Activated T-helper 1 cell treated with anti-CD3 and anti-CD28 coated beads, Interleukin-12 subunit alpha, Interleukin-12 subunit beta, Interleukin-2, Interleukin-4 antibody, amounts not matched to agents 30 ng/mL and 10 ng/mL and 1 ng/mL, durations not matched to agents 14 hours and 24 hours and 36 hours (primary cell): Measurements from ENCODE around the gene MAP7. TPM values are rescaled to one million over a fixed set of nuclear protein-coding genes. Genes with fewer than 3 reads are reported as not detected.

Source experiments
- DNase-seq: peaks from one replicate; pipeline ENCODE4 v3.0.0; 2021; ENCODE audit warnings: low spot score
- H3K27ac Mint-ChIP-seq: one replicate; pipeline ENCODE4 v1.8.0; 2021; ENCODE audit warnings: mild to moderate bottlenecking, mixed read lengths
- H3K27me3 Mint-ChIP-seq: one replicate; pipeline ENCODE4 v1.8.0; 2022; ENCODE audit warnings: mild to moderate bottlenecking, moderate library complexity, mixed read lengths; ENCODE audit not compliant: insufficient read depth
- H3K36me3 Mint-ChIP-seq: one replicate; pipeline ENCODE4 v1.8.0; 2021; ENCODE audit warnings: low read depth, mixed read lengths
- H3K4me1 Mint-ChIP-seq: one replicate; pipeline ENCODE4 v1.8.0; 2021; ENCODE audit warnings: low read depth, mixed read lengths
- H3K4me3 Mint-ChIP-seq: one replicate; pipeline ENCODE4 v1.8.0; 2021; ENCODE audit warnings: mild to moderate bottlenecking, moderate library complexity, mixed read lengths
- H3K9me3 Mint-ChIP-seq: one replicate; pipeline ENCODE4 v1.8.0; 2021; ENCODE audit warnings: mixed read lengths
- intact Hi-C: fragments of 100-400 bp; cut with micrococcal nuclease; formaldehyde crosslinking; loops from one replicate; pipeline ENCODE4 v1.15.1; 2024
- total RNA-seq: library from RNA; stranded (reverse); gene quantifications from 2 replicates; pipeline ENCODE4 v1.2.3, GENCODE V29; 2022

MAP7 gene
- total RNA-seq, 1 donor from 2014 or later, result 2.3 TPM

DNA sequence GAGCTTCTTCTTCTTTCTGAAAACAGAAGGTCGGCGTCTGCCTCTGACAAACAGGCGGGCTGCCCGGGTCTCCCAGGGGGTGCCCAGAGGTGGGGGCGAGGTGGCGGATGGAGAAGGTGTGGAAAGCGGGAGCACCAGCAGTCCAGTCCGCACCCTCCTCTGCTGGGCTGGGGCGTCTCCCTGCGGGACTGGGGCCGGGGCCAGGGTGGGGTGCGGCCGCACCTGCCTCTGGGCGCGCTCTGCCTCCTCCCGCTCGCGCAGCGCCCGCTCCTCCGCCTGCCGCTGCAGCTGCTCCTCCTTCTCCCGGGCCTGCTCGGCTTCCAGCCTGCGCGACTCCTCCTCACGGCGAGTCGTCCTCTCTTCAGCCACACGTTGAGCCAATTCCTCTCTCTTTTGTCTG, 189.4 kb downstream of the MAP7 start:
- Mint-ChIP-seq H3K36me3 (no peaks in the 10 kb centered on the region), H3K4me3 (no peak overlapping the region), H3K27ac (no peak overlapping the region), H3K27me3 (peaks cover 7% of the 10 kb centered on the region), H3K9me3 (no peaks in the 10 kb centered on the region), H3K4me1 (peaks cover 2% of the 10 kb centered on the region)
- intact Hi-C loops, result no loop called here
- DNase-seq, result no peak

DNA sequence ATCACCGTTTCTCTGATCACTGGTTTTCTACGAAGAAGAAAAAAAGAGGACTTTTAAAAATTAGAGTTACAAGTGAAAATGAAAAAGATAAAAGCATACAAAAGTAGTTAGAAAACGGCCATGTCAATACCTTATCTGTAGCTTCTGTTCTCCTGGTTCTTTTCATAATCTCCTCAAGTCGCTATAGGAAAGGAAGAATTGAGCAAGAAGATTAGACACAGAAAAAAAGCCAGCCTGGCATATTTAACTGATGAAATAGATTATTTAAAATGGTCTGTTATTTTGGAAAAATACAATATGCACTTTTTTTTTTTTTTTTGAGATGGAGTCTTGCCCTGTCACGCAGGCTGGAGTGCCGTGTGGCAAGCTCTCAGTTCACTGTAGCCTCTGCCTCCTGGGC, 190.4 kb downstream of the MAP7 start:
- Mint-ChIP-seq H3K27ac (no peak overlapping the region), H3K36me3 (no peaks in the 10 kb centered on the region), H3K4me3 (no peak overlapping the region), H3K4me1 (no peaks in the 10 kb centered on the region), H3K9me3 (no peaks in the 10 kb centered on the region), H3K27me3 (peaks cover 7% of the 10 kb centered on the region)
- intact Hi-C loops, result no loop called here
- DNase-seq, result no peak

DNA sequence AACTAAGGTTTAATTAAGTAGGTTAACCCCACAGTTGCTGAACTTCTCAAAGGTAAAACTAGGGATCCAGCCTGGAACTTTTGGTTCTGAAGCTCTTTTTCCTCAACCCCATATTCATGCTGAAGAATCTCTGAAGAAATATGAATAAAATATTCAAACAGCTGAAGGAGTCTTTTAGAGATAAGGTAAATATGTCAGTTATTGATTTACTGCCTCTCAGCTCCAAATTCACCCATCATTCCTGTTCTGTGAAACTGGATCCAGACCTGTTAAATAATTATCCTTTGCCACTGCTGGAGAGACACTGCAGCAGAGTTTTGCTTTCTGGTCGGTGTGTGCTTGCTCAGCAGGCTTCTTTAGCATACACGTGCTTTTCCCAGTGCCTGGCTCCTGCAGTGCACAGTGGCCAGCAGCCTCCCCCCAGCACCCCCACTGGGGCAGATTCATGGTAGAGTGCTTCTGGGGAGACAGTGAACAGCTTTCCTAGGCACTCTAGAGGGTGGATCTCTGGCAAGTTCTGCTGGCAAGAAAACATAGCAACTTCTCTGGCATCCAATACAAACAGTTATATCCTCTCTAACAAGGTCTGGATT, 198.6 kb downstream of the MAP7 start:
- Mint-ChIP-seq H3K9me3 (no peaks in the 10 kb centered on the region), H3K4me3 (no peak overlapping the region), H3K4me1 (no peaks in the 10 kb centered on the region), H3K27ac (no peak overlapping the region), H3K36me3 (no peaks in the 10 kb centered on the region), H3K27me3 (peaks cover 12% of the 10 kb centered on the region)
- intact Hi-C loops, result no loop called here
- no peak for DNase-seq

DNA sequence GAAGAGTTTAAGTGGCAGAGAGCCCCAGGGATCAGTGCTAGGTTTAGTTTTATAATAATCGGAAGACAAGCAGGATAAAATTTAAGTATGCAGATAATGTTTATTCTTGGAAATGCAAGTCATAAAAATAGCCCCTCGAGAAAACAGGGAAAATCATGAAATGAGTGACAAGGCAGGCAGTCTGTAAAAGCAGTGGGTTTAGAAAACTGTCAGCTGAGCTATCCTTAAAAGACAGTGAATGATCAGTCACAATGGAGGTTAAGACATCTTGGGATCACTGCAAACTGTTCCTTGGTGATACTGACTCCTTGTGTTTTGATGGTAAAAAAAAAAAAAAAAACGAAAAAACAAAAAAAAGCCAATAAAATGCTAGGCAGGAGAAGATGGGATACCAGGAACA, 199.3 kb downstream of the MAP7 start:
- Mint-ChIP-seq H3K9me3 (no peaks in the 10 kb centered on the region), H3K4me1 (no peaks in the 10 kb centered on the region), H3K36me3 (no peaks in the 10 kb centered on the region), H3K27ac (no peak overlapping the region), H3K27me3 (peaks cover 9% of the 10 kb centered on the region), H3K4me3 (no peak overlapping the region)
- intact Hi-C loops, result no loop called here
- no peak for DNase-seq

DNA sequence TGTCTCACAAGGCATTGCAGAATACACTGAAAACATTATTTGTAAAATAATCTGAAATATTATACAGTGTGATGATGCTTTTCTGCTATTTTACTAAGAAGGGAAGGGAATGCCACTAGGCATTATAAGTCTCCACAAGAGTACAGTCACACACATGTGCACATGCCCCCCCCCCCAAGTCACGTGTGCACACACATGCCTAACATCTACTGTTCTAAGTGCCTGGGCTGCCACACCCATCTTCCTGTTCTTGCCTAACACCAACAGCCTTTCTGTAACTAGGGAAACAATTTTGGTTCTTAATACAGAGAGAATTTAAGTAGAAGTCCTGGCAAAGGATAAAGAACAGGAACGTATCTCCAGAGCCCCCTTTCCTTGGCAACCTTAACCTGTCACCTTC, 202.4 kb downstream of the MAP7 start:
- Mint-ChIP-seq H3K36me3 (no peaks in the 10 kb centered on the region), H3K27ac (no peak overlapping the region), H3K4me1 (no peaks in the 10 kb centered on the region), H3K27me3 (peaks cover 11% of the 10 kb centered on the region), H3K9me3 (no peaks in the 10 kb centered on the region), H3K4me3 (no peak overlapping the region)
- intact Hi-C loops, result no loop called here
- no peak for DNase-seq

DNA sequence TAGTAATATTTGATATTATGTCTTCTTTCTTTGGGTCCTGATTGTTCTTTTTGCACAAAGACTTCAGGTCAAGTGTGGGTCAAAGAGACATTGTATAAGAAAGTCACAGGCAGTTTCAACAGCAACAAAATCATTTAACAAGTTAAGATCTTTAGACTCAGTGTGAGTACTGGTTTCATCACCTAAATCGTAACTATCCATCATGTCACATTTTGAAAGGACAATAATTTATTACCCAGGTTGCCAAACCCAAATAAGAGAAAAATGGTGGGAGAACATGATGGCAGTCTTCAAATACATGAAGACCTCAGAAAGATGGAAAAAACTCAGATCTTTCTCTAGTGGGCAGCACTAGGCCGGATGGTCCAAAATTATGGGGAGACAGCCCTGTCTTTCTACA, 205.1 kb downstream of the MAP7 start:
- no peaks in the 10 kb centered on the region for H3K9me3 Mint-ChIP-seq
- H3K4me3 Mint-ChIP-seq, result no peak overlapping the region
- no peak for DNase-seq
- H3K27ac Mint-ChIP-seq, result no peak overlapping the region
- no peaks in the 10 kb centered on the region for H3K4me1 Mint-ChIP-seq
- intact Hi-C loops, result no loop called here
- H3K36me3 Mint-ChIP-seq, result no peaks in the 10 kb centered on the region
- H3K27me3 Mint-ChIP-seq, result peaks cover 12% of the 10 kb centered on the region

DNA sequence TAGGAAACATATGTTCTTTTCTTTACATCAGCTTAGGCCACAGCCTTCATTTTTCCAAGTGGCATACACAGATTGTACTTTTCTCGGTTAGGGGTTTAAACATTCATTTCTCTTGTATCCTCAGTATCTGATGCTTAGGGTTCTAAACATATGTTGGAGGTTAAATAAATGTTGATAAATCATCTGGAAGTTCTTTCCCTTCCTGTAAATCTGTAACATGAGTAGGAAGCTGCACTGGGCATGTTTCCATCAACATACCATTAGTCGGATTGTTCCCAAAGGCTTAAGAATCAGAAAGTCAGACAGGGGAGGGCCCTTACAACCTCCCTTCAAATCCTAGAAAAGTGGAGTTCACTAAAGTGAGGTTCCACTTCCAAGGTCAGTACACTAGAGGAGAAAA, 205.8 kb downstream of the MAP7 start:
- Mint-ChIP-seq H3K9me3 (no peaks in the 10 kb centered on the region), H3K27me3 (peaks cover 6% of the 10 kb centered on the region)

DNA sequence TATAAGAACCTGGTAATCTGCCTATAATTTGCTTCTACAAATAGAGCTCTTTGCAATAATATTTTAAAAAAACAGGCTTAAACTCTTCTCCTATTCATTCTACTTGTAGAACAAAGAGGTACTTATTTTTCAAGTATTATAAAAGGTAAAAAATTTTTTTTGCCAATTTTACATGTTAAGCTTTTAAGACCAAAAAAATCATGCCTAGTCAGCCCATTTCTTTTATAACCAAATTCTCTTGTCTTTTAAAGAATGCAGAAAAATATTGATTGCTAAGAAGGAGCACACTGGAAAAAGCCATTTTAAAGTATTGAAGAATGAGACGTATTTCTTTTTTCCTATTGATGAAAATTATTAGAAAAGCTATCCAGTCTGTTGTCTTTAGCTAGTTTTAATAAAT, 206.5 kb downstream of the MAP7 start:
- Mint-ChIP-seq H3K4me1 (no peaks in the 10 kb centered on the region), H3K4me3 (no peak overlapping the region), H3K27me3 (peaks cover 6% of the 10 kb centered on the region), H3K9me3 (no peaks in the 10 kb centered on the region), H3K27ac (no peak overlapping the region), H3K36me3 (no peaks in the 10 kb centered on the region)
- intact Hi-C loops, result no loop called here
- no peak for DNase-seq

More for the DNA sequence above, 205.8 kb downstream of the MAP7 start:
- DNase-seq, result no peak
- Mint-ChIP-seq H3K36me3 (no peaks in the 10 kb centered on the region), H3K4me3 (no peak overlapping the region), H3K27ac (no peak overlapping the region), H3K4me1 (no peaks in the 10 kb centered on the region)
- intact Hi-C loops, result no loop called here

DNA sequence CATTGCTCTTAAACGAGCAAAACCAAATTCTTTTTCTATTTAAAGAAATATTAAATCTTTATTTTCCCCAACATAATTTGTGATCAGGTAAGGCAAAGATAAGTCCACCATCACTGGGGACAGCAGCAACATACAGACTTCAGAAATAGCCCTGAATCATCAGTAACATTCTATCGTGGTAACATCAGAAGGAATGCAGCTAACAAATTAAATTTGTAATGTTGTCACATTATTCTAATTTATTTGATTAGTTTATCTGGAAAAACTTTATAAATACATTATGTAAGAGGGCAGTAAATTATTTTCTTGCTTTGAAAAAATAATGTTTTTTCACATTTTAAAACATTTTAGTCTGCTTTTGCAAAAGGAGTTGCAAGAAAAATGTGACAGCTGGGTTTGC, 206.9 kb downstream of the MAP7 start:
- Mint-ChIP-seq H3K27ac (no peak overlapping the region), H3K4me3 (no peak overlapping the region), H3K36me3 (no peaks in the 10 kb centered on the region), H3K4me1 (no peaks in the 10 kb centered on the region), H3K9me3 (no peaks in the 10 kb centered on the region), H3K27me3 (peaks cover 6% of the 10 kb centered on the region)
- intact Hi-C loops, result no loop called here
- no peak for DNase-seq

DNA sequence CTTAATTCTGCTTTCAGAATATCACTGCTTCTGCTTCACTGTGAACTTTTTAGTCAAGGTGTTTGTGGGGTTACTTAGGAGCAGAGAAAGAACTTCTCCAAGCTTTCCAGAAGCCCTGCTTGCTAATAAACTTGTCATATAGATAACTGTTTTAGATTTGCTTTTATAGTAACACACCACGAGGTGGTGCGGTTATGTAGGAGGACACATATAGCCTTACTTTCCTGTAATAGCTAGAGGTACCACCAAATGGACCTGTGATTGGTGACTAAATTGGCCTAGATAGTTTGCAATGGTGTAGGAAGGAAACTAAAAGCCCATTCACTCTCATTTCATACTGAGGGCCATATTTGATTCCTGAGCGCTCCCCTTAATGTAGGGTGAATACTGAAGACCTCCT, 208.3 kb downstream of the MAP7 start:
- intact Hi-C loops, result no loop called here
- peaks cover 6% of the 10 kb centered on the region for H3K27me3 Mint-ChIP-seq
- no peak overlapping the region for H3K27ac Mint-ChIP-seq
- H3K4me3 Mint-ChIP-seq, result no peak overlapping the region
- H3K36me3 Mint-ChIP-seq, result no peaks in the 10 kb centered on the region
- no peaks in the 10 kb centered on the region for H3K9me3 Mint-ChIP-seq
- H3K4me1 Mint-ChIP-seq, result no peaks in the 10 kb centered on the region
- DNase-seq, result no peak

DNA sequence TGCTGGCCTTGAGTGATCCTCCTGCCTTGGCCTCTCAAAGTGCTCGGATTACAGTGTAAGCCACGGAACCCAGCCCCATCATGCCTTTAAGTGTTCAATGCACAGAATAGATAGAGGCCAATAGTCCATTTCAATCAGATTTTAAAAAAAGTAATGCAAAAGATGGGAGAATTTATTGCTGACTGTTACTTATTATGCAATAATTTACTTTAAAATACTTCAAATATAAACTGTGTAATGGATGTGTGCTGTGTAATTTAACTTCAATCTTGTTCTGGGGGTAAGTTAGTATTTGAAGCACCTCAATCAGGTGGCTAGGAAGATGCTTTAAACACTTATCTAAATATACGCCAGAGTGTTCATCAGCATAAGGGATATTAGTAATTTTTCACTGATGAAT, 208.9 kb downstream of the MAP7 start:
- Mint-ChIP-seq H3K9me3 (no peaks in the 10 kb centered on the region), H3K36me3 (no peaks in the 10 kb centered on the region), H3K27ac (no peak overlapping the region), H3K4me1 (no peaks in the 10 kb centered on the region), H3K27me3 (peaks cover 6% of the 10 kb centered on the region), H3K4me3 (no peak overlapping the region)
- no peak for DNase-seq
- intact Hi-C loops, result no loop called here

DNA sequence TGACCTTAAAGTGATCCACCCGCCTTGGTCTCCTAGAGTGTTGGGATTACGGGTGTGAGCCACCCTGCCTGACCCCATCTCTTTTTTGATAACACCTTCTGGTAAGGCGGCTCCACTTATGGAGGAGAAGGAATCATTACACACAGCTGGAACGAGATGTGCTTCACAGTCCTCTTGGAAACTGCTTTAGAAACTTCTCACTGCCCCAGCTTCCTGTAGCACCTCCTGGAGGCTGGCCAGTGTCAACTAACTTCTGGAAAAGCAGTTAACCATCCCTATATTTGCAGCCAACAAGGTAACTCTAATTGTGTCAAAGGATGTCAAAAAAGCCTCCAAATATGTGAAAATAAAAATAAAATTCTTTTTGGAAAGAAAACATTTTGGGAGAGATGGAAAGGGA, 211.7 kb downstream of the MAP7 start:
- intact Hi-C loops, result no loop called here
- Mint-ChIP-seq H3K27me3 (peaks cover 4% of the 10 kb centered on the region), H3K4me1 (no peaks in the 10 kb centered on the region), H3K27ac (no peak overlapping the region), H3K9me3 (no peaks in the 10 kb centered on the region), H3K36me3 (no peaks in the 10 kb centered on the region), H3K4me3 (no peak overlapping the region)
- no peak for DNase-seq

DNA sequence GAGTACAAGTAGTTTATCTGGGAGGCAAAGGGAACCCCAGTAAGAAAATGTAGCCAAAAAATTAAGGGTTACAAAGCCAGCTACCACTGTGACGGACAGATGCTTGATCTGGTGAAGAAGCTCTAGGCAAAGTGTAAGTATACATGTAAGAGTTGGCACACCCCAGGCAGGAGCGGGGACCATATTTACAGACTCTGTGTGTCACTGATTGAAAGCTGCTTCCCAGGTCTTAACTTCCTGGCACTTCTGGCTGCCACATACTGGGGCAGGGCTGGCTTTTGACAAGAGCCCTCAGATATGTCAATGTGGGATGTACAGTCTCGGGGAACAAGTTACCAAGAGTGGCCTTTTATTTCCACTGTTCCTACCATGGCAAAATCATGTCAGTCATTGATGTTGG, 212.6 kb downstream of the MAP7 start:
- intact Hi-C loops, result no loop called here
- no peak overlapping the region for H3K4me3 Mint-ChIP-seq
- no peaks in the 10 kb centered on the region for H3K9me3 Mint-ChIP-seq
- no peak for DNase-seq
- H3K36me3 Mint-ChIP-seq, result no peaks in the 10 kb centered on the region
- H3K4me1 Mint-ChIP-seq, result no peaks in the 10 kb centered on the region
- peaks cover 4% of the 10 kb centered on the region for H3K27me3 Mint-ChIP-seq
- no peak overlapping the region for H3K27ac Mint-ChIP-seq

DNA sequence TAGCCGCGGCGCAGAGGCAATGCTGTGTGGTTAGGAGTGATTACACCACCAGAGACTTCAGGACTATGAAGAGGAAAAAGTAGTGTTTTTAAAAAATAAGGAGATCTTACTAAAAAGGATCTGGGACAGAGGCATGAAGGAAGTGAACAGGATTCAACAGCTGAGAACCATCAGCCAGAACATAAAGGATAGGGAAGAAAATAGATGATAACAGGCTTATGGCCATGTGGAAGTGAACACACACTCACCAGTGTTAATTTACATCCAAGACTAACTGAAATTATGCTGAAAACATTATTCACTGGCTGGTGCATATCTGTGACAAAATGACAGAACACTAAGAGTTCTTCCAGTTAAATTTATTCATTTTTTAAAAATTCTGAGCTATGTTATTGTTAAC, 213.1 kb downstream of the MAP7 start:
- no peak overlapping the region for H3K4me3 Mint-ChIP-seq
- DNase-seq, result no peak
- H3K36me3 Mint-ChIP-seq, result no peaks in the 10 kb centered on the region
- H3K27ac Mint-ChIP-seq, result no peak overlapping the region
- no peaks in the 10 kb centered on the region for H3K4me1 Mint-ChIP-seq
- peaks cover 4% of the 10 kb centered on the region for H3K27me3 Mint-ChIP-seq
- intact Hi-C loops, result no loop called here
- no peaks in the 10 kb centered on the region for H3K9me3 Mint-ChIP-seq
